ENCODE results near the gene TRUB2. TPM values are rescaled to one million over a fixed set of nuclear protein-coding genes. Genes with fewer than 3 reads are reported as not detected.
"Not testable (repeated sequence)": the region's sequence is repeated elsewhere in the genome, so short reads cannot be mapped to it uniquely, and the experiment has no call there.

TRUB2 gene
- total RNA-seq, 1 donor from 2014 or later: 19.6 TPM

GRCh38 chr9:128304971-128305288 is 17.3 kb downstream of the TRUB2 start:
- DNase-seq (ENCODE audit: low spot score in 2 of 2) (no peak), FAIRE-seq (no peak)

DNA sequence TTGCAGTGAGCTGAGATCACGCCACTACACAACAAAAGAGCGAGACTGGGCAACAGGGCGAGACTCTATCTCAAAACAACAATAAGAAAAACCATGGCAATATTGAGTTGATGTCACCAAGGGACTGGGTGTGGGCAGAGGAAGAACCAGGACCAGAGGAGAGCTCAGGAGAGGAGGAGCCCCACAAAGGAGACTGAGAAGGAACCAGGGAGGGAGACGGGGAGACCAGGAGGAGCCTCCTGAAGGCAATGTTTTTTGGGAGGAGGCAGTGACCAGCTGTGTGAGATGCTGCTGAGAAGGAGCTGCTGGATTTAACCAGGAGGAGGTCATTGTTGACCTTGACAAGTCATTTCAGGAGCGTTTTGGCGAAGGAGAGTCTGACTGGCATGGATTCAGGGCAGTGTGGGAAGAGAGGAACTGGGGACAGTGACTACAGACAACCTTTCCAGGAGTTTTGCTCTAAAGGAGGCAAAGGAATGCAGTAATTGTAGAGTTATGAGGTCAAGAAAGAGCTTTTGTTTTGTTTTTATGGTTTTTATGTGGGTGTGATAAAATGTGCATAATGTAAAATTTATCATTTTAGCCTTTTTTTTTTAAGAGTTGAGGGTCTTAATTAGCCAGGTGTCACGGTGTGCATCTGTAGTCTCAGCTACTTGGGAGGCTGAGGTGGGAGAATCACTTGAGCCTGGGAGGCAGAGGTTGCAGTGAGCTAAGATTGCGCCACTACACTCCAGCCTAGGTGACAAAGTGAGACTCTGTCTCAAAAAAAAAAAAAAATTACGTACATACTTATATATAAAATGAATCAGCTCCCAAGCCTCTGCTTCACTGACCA is 17.9 kb downstream of the TRUB2 start:
- FAIRE-seq (no peak), DNase-seq (ENCODE audit: low spot score in 2 of 2) (no peak)

DNA sequence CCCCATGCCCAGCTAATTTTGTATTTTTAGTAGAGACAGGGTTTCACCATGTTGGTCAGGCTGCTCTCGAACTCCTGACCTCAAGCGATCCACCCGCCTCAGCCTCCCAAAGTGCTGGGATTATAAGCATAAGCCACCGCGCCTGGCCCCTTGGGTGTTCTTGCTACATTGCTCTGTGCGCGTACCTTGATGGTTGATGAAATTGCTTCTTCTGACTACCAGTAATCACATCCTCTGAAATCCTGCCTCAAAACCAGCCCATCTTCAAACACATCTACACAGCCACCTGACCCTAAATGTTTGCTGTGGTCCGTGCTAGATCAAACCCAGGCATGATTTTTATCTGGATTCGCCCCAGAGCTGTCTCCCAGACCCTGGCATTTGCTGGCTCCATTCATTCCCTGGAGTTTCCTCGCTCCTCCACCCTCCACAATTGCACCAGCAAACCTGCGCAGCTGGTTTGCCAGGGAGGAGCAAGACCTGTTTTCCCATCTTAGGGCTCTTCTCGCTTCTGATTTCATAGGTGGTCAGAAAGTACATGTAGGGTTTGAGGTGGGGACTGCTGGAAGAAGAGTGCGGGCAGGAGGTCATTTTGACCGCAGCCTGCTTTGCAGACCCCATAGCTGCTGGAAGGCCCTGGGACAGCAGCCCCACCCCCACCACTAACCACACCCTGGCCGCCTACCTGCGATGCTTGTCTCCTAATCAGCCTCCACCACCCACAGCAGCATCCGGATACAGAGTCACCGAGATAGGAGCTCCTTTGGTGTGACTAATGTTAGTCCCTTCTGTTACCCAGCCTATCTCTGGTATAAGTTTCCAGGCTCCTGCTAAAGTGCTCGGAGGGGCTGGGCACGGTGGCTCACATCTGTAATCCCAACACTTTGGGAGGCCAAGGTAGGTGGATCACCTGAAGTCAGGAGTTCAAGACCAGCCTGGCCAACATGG is 23.4 kb downstream of the TRUB2 start:
- no peak for FAIRE-seq
- DNase-seq (ENCODE audit: low spot score in 2 of 2): no peak

- no peak for DNase-seq (ENCODE audit: low spot score in 2 of 2)
- FAIRE-seq: no peak
These were observed 24.9 kb downstream of the TRUB2 start for GRCh38 chr9:128297221-128297773.

DNA sequence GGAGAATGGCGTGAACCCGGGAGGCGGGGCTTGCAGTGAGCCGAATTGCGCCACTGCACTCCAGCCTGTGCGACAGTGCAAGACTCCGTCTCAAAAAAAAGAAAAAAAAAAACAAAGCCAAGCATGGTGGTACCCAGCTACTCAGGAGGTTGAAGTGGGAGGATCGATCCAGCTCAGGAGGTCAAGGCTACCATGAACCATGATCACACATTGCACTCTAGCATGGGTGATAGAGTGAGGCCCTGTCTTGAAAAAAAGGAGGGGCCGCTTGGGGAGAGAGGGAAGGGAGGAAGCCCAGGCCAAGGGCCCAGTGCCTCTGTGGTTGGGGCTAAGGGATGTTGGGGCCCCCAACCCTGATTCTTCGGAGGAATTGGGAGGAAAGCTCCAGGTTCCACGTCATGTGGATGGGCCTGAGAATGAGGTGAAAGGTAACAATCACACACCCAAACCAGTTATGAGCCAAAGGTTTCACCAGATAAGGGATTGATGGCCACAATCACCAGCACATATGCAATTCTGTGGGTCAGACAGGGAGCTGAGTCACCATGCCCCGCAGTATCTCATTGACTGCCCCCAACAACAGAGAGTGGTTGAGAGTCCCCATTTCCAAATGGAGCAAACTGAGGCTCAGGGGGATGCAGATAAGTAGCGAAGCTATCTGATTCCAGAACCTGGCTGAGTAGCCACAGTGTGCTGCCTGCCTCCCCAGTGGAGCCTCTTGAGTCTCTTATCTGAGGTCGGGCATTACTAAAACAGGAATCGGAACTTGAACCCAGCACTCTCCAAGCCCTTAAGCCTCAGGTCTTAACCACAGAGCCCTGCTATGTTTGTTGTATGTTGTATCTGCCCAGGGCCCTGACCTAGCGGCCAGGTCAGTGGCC is 25.7 kb downstream of the TRUB2 start:
- DNase-seq (ENCODE audit: low spot score in 2 of 2) (no peak), FAIRE-seq (no peak)

GRCh38 chr9:128294142-128294541 is 28.1 kb downstream of the TRUB2 start:
- DNase-seq (ENCODE audit: low spot score in 2 of 2) (no peak), FAIRE-seq (no peak)

DNA sequence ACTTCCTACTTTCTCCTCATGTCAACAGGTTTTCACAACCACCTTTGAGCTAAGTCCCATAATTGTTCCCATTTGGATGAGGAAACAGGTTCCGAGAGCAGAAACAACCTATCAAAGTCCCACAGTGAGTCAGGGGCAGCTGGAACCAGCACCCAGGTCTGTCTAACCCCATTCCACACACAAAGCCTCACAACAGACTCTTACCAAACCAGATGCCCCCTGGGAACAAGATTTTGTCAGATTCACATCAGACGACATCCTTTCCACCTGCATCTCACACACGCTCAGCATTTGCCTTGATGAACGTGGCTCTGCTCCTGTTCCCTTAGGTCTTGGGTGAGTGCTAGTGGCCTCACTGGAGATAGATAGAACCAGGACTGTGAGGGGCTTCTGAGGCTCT is 29.2 kb downstream of the TRUB2 start:
- no peak for FAIRE-seq

DNA sequence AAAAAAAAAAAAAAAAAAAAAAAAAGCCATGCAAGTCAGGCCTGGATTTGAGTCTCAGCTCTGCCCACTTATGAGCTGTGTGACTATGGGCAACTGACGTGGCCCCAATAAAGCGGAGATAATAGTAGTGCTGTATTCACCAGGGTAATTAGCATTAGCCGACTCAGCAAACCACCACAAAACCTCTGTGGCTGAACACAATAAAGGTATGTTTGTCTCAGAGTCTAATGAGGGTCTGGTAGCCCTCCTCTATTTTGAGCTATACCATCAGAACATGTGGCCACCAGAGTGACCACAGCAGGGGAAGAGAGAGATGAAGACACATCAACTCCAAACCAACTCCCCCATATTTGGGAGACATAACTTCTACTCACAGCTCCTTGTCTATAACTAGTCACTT is 30.2 kb downstream of the TRUB2 start:
- FAIRE-seq (no peak), DNase-seq (ENCODE audit: low spot score in 2 of 2) (no peak)

More for the DNA sequence above, 29.2 kb downstream of the TRUB2 start:
- no peak for DNase-seq (ENCODE audit: low spot score in 2 of 2)

DNA sequence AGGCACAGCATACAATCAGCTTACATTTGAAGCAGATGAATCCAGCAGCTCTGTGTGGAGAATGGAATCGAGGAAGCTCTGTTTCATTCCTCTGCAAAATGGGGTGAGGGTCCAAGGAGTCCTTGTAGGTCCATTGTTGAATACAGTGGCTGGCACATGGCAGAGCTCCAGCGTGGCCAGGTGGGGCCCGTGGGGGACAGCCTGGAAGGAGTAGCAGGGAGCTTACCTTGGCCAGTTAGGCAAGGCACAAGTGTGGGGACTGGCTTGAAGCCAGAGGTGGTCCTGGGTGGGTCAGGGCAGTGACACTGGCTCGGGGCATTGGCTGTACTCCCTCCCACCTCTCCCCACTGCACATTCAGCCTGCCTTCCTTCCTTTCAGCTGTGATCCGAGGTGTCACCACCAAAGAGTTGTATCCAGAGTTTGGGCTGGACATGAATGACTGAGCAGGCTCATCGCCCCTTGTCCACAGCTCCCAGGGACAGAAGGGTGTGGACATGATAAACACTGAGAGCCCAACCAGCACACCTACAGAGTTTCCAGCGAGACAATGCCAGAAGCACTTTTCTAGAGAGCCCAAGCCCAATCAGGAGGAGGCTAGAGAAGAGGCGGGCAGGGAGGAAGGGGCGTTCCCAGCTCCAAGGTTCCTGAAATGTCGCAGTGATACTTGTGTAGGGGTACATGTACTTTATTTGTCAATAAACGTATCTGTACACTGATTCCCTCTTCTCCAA is 33.8 kb downstream of the TRUB2 start:
- DNase-seq (ENCODE audit: low spot score in 2 of 2): no peak
- no peak for FAIRE-seq

- DNase-seq (ENCODE audit: low spot score in 2 of 2): peak; percentile 52 to 63
- FAIRE-seq: no peak
These were observed 35.8 kb downstream of the TRUB2 start for GRCh38 chr9:128286440-128286839.

GRCh38 chr9:128285033-128285784 is 37.0 kb downstream of the TRUB2 start:
- DNase-seq (ENCODE audit: low spot score in 2 of 2): no peak
- no peak for FAIRE-seq

GRCh38 chr9:128282500-128282899 is 39.7 kb downstream of the TRUB2 start:
- FAIRE-seq (no peak), DNase-seq (ENCODE audit: low spot score in 2 of 2) (no peak)

- no peak for FAIRE-seq
These were observed 42.1 kb downstream of the TRUB2 start for GRCh38 chr9:128280084-128280622.

GRCh38 chr9:128279088-128280073 is 42.9 kb downstream of the TRUB2 start:
- DNase-seq (ENCODE audit: low spot score in 2 of 2); FAIRE-seq: not testable (repeated sequence)

More at GRCh38 chr9:128280084-128280622, 42.1 kb downstream of the TRUB2 start:
- DNase-seq (ENCODE audit: low spot score in 2 of 2): no peak

DNA sequence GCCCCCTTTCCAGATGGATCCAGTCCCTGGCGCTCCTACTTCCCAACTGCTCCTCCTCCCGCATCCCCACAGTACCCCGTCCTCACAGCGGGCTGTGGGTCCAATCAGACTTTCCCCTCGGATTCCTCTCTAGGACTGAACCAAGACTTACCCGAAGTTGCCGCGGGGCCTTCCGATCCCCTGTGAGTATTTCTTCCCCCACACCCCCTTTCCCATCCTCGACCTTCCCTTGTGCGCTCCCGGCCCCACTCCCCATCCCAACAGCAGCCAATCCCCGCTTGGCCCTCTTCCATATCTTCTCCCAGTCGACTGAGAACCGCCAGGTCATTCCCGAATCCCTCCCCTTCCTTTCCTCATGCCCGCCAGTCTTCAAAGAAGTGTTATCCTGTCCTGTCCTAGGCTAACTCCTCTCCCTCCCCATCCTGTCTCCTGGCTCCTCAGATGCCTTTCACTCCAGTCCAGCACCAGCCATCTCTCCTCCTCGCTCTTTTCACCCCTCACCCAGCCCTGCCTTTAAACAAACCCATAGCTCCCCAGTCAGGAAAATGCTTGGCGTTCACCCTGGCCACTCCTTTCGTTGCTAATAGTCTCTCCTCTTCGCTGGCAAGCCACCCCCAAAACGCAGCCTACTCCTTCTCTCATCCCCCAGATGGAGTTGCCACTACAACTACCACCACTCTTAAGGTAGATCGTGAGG is 45.5 kb downstream of the TRUB2 start:
- DNase-seq (ENCODE audit: low spot score in 2 of 2): no peak
- no peak for FAIRE-seq

GRCh38 chr9:128276008-128276573 is 46.2 kb downstream of the TRUB2 start, which contains the start of gene SWI5:
Gene SWI5, plus strand, starts transcription at chr9:128276276.
- DNase-seq (ENCODE audit: low spot score in 2 of 2) (peak; percentile 98 to 99), FAIRE-seq (peak; percentile 34)

All from frontal cortex (tissue), 4 donors.